Glomerular endothelial cell (primary cell): ENCODE results near the gene SLC48A1. TPM values are rescaled to one million over a fixed set of nuclear protein-coding genes. Genes with fewer than 3 reads are reported as not detected.

Source experiments
- DNase-seq: peaks from one replicate; pipeline ENCODE4 v3.0.0-alpha.2; 2011; ENCODE audit warnings: low read depth, low spot score; ENCODE audit errors: extremely low read depth
- total RNA-seq: library from RNA; depleted of rRNA; stranded (reverse); fragments of >200 nt; gene quantifications from 2 replicates; pipeline ENCODE4 v1.2.3, GENCODE V29; 2015

SLC48A1 gene
- total RNA-seq, 1 donor from 2014 or later, result 11.9 TPM

DNA sequence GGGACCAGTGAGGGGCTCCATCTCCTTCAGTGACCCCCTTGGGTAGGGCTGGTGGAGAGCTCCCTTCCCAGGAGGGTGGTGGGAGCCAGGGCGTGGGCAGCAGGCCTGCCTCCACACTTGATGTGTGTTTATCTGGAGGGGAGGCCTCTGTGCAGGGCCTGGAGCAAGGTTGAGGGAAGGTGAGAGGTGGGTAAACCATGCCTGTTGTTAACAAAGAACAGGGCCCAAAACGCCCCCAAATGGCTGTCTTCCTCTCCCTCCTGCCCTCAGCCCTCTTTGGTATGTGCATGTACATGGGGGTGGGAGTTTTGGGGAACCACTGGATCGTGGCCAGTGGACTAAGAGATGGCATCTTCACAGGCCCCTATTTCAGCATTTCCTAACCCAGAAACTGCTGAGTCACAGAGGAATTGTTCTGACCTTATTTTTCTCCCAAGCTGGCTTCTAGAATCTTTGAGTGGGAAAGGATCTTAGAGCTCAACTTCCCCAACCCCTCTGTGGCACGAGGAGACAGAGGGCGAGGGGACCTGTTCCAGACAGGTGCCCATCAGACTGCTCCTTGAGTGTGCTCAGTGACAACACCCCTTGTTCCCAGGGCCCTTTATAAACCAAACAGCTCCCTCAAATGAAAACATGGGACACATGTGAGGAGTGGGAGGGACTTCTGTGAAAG is 3.6 kb downstream of the SLC48A1 start:
- no peak for DNase-seq

- DNase-seq, result no peak
Observed at GRCh38 chr12:47777151-47777550, 4.1 kb downstream of the SLC48A1 start.

GRCh38 chr12:47777741-47778558 is 4.9 kb downstream of the SLC48A1 start:
- no peak for DNase-seq

DNA sequence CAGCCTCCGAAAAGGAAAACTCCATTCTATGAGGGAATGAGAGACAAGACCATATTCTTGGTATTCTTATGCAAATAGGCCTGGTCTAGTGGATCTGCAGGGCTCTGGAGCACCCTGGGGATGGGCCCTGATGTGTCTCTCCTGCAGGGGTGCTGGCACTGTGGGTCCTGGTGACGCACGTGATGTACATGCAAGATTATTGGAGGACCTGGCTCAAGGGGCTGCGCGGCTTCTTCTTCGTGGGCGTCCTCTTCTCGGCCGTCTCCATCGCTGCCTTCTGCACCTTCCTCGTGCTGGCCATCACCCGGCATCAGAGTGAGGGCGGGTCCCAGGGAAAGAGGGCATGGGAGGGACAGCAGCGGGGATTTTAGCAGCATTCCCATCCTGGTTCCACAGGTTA is 5.8 kb downstream of the SLC48A1 start:
- DNase-seq, result no peak

GRCh38 chr12:47779301-47779942 is 6.4 kb downstream of the SLC48A1 start:
- DNase-seq, result peak; percentile 56

DNA sequence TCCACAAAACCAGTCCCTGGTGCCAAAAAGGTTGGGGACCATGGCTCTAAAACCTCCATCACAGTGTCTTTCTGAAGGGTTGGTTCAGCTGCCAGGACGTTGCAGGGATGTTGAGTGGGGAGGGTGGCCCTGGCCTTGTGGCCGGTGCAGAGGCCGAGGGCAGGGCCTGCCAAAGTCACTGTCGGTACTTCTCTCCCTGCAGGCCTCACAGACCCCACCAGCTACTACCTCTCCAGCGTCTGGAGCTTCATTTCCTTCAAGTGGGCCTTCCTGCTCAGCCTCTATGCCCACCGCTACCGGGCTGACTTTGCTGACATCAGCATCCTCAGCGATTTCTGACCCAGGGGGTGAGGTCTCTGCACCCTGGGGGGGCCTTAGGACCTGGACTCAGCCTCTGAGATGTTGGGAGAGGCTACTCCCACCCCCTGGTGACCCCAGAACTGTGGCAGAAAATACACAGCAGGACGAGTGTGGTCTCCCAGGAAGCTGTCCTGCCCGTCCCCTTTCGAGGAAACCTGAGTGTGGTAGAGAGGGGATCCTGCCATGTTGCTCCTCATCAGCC is 7.0 kb downstream of the SLC48A1 start:
- no peak for DNase-seq

- no peak for DNase-seq
Observed at GRCh38 chr12:47781479-47782371, 8.7 kb downstream of the SLC48A1 start.

DNA sequence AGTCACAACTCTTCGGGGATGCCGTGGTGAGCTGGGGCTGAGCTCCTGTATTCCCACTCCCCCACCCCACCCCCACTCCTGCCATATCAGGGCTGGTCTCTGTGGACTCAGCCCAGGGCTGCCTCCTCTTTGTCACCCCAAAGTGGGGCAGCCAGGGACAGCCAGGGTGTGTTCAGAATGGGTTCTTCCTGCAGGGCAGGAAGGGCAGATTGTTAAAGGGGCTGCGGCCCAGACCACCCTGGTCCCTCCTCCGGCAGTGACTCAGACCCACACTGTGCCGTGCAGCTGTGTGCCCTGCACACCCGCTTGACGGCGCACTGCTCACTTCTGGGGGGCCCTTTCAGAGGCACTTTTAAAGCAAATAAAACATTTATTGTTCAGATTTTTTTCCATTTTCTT is 9.3 kb downstream of the SLC48A1 start:
- DNase-seq, result no peak

GRCh38 chr12:47783024-47783755 is 10.2 kb downstream of the SLC48A1 start:
- DNase-seq, result no peak

DNA sequence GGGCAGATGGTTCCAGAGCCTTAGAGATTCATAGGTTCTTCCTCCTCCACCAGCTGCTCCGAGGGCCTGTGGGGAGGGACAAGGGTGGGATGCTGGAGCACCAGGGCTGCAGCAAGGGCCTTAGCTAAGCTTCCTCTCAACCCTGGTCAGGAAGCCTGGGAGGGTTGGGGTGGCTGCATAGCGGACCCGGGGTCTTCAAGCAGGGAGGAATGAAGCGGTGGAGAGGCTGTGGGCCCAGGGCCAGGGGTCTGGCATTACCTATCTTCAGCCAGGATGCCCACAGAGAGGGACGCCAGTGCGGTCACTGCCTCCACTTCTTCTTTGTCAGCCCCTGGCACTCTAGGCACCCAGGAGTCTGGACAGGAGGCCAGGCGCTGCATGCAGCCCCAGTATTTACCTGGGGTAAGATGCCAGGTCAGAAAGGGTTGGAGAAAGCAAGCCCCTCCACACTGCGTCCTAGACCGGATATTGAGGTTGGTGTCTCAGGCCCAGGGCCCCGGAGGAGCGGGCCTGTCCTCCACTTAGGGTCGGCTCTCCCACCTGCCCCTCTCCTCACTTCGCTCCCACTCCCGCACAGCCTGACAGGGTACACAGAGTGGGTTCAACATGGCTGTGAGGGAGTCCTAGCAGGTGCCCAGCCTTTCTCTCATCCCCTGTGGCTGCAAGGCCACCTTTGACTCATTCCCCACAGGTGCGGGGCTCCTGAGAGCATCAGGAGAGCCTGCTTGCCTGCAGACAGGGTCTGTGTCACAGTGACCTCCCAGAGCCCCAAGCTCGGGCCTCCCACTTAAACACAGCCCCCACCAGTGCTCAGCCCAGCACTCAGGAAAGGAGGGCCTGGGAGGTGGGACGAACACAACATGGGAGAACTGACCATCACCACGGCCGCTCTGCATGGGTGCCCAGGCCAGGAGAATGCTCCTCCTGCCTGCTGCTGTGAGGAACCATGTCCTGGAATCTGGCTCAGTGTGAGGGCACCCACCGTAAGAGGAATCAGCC is 11.1 kb downstream of the SLC48A1 start:
- DNase-seq, result no peak

DNA sequence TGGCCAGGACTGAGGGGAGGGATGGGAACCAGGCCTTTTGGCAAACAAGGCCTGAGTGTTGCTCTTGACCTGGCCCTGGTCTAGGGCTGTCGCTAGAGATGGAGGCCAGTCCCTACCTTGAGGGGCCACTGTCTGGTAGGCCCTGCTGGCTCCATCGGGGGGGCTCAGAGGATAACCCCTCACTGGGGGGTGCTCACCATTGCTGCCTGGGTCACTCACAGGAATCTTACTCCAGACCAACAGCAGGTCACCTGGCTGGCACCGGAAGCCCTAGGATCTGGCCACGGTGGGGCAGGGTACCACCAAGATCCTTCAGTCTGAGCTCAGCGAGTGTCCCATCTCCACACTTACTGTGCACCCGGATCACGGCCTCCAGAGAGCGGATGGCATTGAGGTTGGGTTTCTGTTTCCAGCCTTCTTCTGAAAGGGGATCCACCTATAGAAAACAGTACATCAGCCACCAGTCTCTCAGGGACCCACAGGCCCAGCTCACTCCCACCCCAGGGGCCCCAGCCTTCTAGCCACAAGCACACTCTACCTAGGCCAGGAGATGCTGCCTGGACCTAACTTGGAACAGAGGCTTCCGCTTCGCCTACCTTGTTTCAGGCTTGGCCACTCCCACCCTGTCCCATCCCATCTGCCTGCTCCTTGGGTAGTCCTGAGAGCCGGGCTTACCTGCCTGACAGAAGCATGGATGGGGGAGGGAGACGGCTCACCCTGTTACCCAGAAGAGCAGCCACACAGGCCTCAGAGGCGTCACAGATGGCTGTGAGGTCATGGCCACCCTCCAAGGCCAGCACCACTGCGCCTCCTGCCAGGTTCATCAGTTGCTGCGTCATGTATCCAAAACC is 12.2 kb downstream of the SLC48A1 start:
- no peak for DNase-seq

GRCh38 chr12:47785887-47786661 is 13.0 kb downstream of the SLC48A1 start:
- DNase-seq, result no peak

DNA sequence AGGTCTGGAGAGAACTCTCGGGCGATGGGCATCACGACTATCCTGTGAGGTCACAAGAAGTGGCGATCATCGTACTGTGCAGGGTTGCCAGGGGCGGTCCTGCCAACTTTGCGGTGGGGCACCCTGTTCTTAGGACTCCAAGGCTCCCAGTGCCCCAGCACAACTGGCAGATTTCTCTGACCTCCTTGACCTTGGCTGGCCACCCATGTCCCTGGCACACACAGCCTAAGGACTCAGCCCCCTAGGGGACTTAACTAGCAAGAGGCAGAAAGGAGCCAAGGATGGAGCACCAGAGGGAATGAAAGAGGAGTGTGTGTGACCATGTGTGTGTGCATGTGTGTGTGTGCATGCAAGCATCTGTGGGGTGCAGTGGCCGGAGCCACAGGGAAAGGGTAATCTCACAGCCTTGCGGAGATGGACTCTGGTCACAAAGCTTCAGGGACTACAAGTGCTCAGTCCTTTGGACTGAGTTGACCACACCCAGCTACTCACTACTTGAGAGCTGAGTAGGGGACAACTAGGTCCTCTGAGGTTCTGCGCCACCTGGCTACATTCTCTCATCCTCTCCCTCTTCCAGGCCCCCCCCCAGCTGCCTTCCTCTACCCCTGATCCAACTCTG is 13.7 kb downstream of the SLC48A1 start:
- DNase-seq, result no peak

- DNase-seq, result no peak
Observed at GRCh38 chr12:47787596-47788319, 14.7 kb downstream of the SLC48A1 start.

GRCh38 chr12:47789141-47789540 is 16.1 kb downstream of the SLC48A1 start:
- DNase-seq, result no peak
